WI38 (cell line): Measurements from ENCODE around the gene IGFBP2.

Source experiments
- H3K4me3 ChIP-seq: 2 replicates; pipeline ENCODE4 v1.5.1; 2011; ENCODE audit warnings: low read depth, mild to moderate bottlenecking, control low read depth, low read length
- CTCF ChIP-seq: IDR thresholded peaks from 2 replicates; pipeline ENCODE4 v1.5.1; 2012; ENCODE audit warnings: low read depth, mild to moderate bottlenecking, control low read depth, low read length

IGFBP2 gene

GRCh38 chr2:216660496-216660895, 27.3 kb downstream of the IGFBP2 start:
- no peak overlapping the region for H3K4me3 ChIP-seq
- no peak for TF ChIP-seq CTCF

GRCh38 chr2:216661051-216661450, 27.8 kb downstream of the IGFBP2 start:
- no peak for TF ChIP-seq CTCF

GRCh38 chr2:216661639-216662375, 28.6 kb downstream of the IGFBP2 start:
- TF ChIP-seq CTCF = no peak; the same call in 1 of the 2 replicates
- no peak overlapping the region for H3K4me3 ChIP-seq

More at GRCh38 chr2:216661051-216661450, 27.8 kb downstream of the IGFBP2 start:
- no peak overlapping the region for H3K4me3 ChIP-seq

- no peak for TF ChIP-seq CTCF
- no peak overlapping the region for H3K4me3 ChIP-seq
Observed at GRCh38 chr2:216663106-216663505, 29.9 kb downstream of the IGFBP2 start.

- no peak for TF ChIP-seq CTCF
Observed at GRCh38 chr2:216663846-216664245, 30.6 kb downstream of the IGFBP2 start.

GRCh38 chr2:216664593-216665034, 31.4 kb downstream of the IGFBP2 start:
- no peak overlapping the region for H3K4me3 ChIP-seq
- TF ChIP-seq CTCF = no peak

More at GRCh38 chr2:216663846-216664245, 30.6 kb downstream of the IGFBP2 start:
- H3K4me3 ChIP-seq = no peak overlapping the region

- H3K4me3 ChIP-seq = no peak overlapping the region
- TF ChIP-seq CTCF = no peak
Observed at GRCh38 chr2:216665242-216665641, 32.0 kb downstream of the IGFBP2 start.
